Measurements from ENCODE around the gene CEP104. TPM values are rescaled to one million over a fixed set of nuclear protein-coding genes. Genes with fewer than 3 reads are reported as not detected.

Gene CEP104
- total and polyA plus RNA-seq, 10 of the 15 experiments (the other 5 are each of a cell fraction or from before 2014, with no cell fraction given), result 7.2 to 34.8 (median 19.3) TPM

DNA sequence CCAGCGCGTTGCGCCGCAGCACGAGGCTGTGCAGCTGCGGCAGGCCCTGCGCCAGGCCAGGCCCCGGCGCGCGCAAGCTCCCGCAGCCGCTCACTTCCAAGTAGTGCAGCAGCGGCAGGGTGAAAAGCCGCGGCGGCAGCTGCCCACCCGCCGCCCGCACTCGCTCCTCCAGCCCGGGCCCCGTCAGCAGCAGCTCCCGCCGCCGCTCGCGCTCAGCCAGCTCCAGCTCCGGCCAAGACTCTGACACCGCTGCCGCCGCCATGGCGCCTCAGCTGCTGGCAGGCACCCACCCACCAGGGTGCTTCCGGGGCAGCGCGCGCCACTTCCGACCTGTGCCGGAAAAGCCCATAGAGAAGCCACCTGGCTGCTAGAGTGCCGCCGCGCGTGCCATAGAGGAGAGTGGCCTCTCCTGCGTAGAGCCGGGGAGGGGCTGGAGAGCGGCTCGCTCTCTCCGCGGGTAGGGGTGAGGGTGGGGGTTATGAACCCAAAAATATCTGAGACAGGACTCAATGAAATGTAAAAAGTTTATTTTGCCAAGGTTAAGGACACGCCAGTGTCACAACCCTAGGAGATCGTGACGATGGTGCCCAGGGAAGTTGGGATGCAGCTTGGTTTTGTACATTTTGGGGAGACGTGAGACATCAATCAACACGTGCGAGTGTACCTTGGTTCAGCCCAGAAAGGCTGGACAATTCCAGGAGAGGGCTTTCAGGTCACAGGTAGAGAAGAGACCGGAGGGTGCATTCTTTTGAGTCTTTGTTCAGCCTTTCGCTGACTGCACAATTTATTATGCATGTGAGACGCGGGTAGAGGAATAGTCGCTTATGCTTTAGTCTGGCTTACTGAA is 60.6 kb downstream of the CEP104 start, which contains the start of gene LRRC47 (continued):
- no peak for TF ChIP-seq CEBPZ (IDR thresholded peaks at IDR 0.05; ENCODE audit: low read depth, low read length)
- TF ChIP-seq RB1 (IDR thresholded peaks at IDR 0.05; ENCODE audit: borderline replicate concordance), result peak; percentile 82; the same call in 1 of the 2 replicates
- no peak for TF ChIP-seq IRF5 (IDR thresholded peaks at IDR 0.05; ENCODE audit: borderline replicate concordance)
- no peak for TF ChIP-seq PBX3 (IDR thresholded peaks at IDR 0.05; ENCODE audit: insufficient replicate concordance, low read depth, low read length)
- TF ChIP-seq ATF2 (IDR thresholded peaks at IDR 0.05; ENCODE audit: low read length), result no peak
- TF ChIP-seq CHD1 (IDR thresholded peaks at IDR 0.05; ENCODE audit: low read depth, low read length), result no peak
- peak; percentile 83 for TF ChIP-seq E2F8 (IDR thresholded peaks at IDR 0.05; ENCODE audit: low read depth, partially characterized antibody)
- TF ChIP-seq ZNF274 (IDR thresholded peaks at IDR 0.05; ENCODE audit: insufficient read depth, insufficient read length), result no peak
- no peak for TF ChIP-seq BMI1 (IDR thresholded peaks at IDR 0.05; ENCODE audit: borderline replicate concordance)
- no peak for TF ChIP-seq NFIC (IDR thresholded peaks at IDR 0.05; ENCODE audit: low read depth, low read length)
- TF ChIP-seq KLF5 (IDR thresholded peaks at IDR 0.05; ENCODE audit: partially characterized antibody), result peak; percentile 63
- TF ChIP-seq MEF2A (IDR thresholded peaks at IDR 0.05; ENCODE audit: insufficient read depth, low read depth, low read length), result 0 out of 2 replicates have a peak, but pooled peaks have one; percentile 16
- TF ChIP-seq, protein P1, sequence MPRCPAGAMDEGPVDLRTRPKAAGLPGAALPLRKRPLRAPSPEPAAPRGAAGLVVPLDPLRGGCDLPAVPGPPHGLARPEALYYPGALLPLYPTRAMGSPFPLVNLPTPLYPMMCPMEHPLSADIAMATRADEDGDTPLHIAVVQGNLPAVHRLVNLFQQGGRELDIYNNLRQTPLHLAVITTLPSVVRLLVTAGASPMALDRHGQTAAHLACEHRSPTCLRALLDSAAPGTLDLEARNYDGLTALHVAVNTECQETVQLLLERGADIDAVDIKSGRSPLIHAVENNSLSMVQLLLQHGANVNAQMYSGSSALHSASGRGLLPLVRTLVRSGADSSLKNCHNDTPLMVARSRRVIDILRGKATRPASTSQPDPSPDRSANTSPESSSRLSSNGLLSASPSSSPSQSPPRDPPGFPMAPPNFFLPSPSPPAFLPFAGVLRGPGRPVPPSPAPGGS (IDR thresholded peaks at IDR 0.05; ENCODE audit: borderline replicate concordance, insufficient read depth, low read depth, low read length, poor library complexity, severe bottlenecking), result no peak
- 0 out of 2 replicates have a peak, but pooled peaks have one; percentile 60 for TF ChIP-seq TCF3 (IDR thresholded peaks at IDR 0.05; ENCODE audit: borderline replicate concordance, insufficient read depth, low read depth, low read length)
- peak; percentile 98 for TF ChIP-seq NR2C1 (IDR thresholded peaks at IDR 0.05)
- no peak for TF ChIP-seq CHD4 (IDR thresholded peaks at IDR 0.05)
